H1 (cell line): ENCODE results near the gene TIGD2. TPM values are rescaled to one million over a fixed set of nuclear protein-coding genes. Genes with fewer than 3 reads are reported as not detected.

Source experiments
- CTCF ChIA-PET: fragments of 300-600 bp; sonication (Branson Sonifier 250); formaldehyde crosslinking; loops from one replicate; lab custom pipeline; 2021; ENCODE audit not compliant: partially characterized antibody; lab: Charles Lee
- POLR2A ChIA-PET: fragments of 300-600 bp; sonication (Branson Sonifier 250); formaldehyde crosslinking; loops from one replicate; lab custom pipeline; 2021; ENCODE audit warnings: inconsistent platforms; ENCODE audit not compliant: partially characterized antibody; lab: Charles Lee
- DNase-seq, 2 experiments: peaks; one replicate each; pipeline versions ENCODE4 v3.0.0 to v3.0.0-alpha.2; 2010 to 2022; ENCODE audit warnings: low spot score in 2 of 2, low read depth in 1 of 2, mixed read lengths in 1 of 2
- FAIRE-seq: peaks from 2 replicates; lab custom pipeline; 2011; peaks lifted over from hg19 to GRCh38; lab: Jason Lieb, UNC
- H2AFZ ChIP-seq: 2 replicates; pipeline ENCODE4 v1.8.1; 2012; ENCODE audit warnings: low read length, inconsistent platforms
- H2AK5ac ChIP-seq: 2 replicates; pipeline ENCODE4 v1.6.1; 2013; ENCODE audit warnings: low read depth, low read length
- H2BK120ac ChIP-seq: replicated peaks from 2 replicates; pipeline ENCODE3; 2013; ENCODE audit warnings: low read depth, low read length, inconsistent platforms
- H2BK12ac ChIP-seq: 2 replicates; pipeline ENCODE4 v1.6.1; 2013; ENCODE audit warnings: low read depth, low read length
- H2BK15ac ChIP-seq: 2 replicates; pipeline ENCODE4 v1.6.1; 2013; ENCODE audit warnings: low read length
- H2BK20ac ChIP-seq: 2 replicates; pipeline ENCODE4 v1.6.1; 2013; ENCODE audit warnings: low read length
- H2BK5ac ChIP-seq: 2 replicates; pipeline ENCODE4 v1.6.1; 2013; ENCODE audit warnings: low read depth, low read length
- H3K14ac ChIP-seq: 2 replicates; pipeline ENCODE4 v1.6.1; 2013; ENCODE audit warnings: inconsistent platforms; ENCODE audit not compliant: insufficient read length
- H3K18ac ChIP-seq: 2 replicates; pipeline ENCODE4 v1.6.1; 2013; ENCODE audit warnings: low read length; ENCODE audit errors: extremely low read depth
- H3K23ac ChIP-seq: 2 replicates; pipeline ENCODE4 v1.6.1; 2013; ENCODE audit warnings: inconsistent platforms; ENCODE audit not compliant: insufficient read length
- H3K23me2 ChIP-seq: 2 replicates; pipeline ENCODE4 v1.6.1; 2013; ENCODE audit warnings: low read depth, low read length
- H3K27ac ChIP-seq: 2 replicates; pipeline ENCODE4 v1.6.1; 2011; ENCODE audit warnings: low read depth, low read length, inconsistent platforms
- H3K27me3 ChIP-seq, 4 experiments: replicated peaks in 1 of 4; 1 replicate in 1 of 4; 2 replicates in 3 of 4; pipeline versions ENCODE4 v1.6.1 to v1.8.1; 2011 to 2013; ENCODE audit warnings: low read length in 3 of 4, mild to moderate bottlenecking in 3 of 4, inconsistent platforms in 2 of 4, mixed read lengths in 2 of 4, moderate library complexity in 1 of 4; ENCODE audit not compliant: control insufficient read depth in 3 of 4, insufficient read depth in 3 of 4; ENCODE audit errors: extremely low read depth in 1 of 4
- H3K36me3 ChIP-seq, 4 experiments: 2 replicates each; pipeline versions ENCODE4 v1.6.1 to v1.8.1; 2011 to 2013; ENCODE audit warnings: mild to moderate bottlenecking in 4 of 4, low read length in 3 of 4, moderate library complexity in 2 of 4, control low read depth in 1 of 4, inconsistent platforms in 1 of 4; ENCODE audit not compliant: insufficient read depth in 4 of 4, control insufficient read depth in 2 of 4
- H3K4ac ChIP-seq: replicated peaks from 2 replicates; pipeline ENCODE3; 2013; ENCODE audit warnings: low read length, low read depth, mixed read lengths, inconsistent platforms; ENCODE audit not compliant: insufficient read length
- H3K4me1 ChIP-seq, 4 experiments: replicated peaks in 1 of 4; 1 replicate in 1 of 4; 2 replicates in 3 of 4; pipeline versions ENCODE4 v1.6.1 to v1.8.1; 2011 to 2013; ENCODE audit warnings: low read length in 3 of 4, inconsistent platforms in 2 of 4, mixed read lengths in 1 of 4; ENCODE audit not compliant: insufficient read depth in 4 of 4, control insufficient read depth in 3 of 4
- H3K4me2 ChIP-seq, 2 experiments: 2 replicates each; pipeline versions ENCODE4 v1.6.1 to v1.8.1; 2011 to 2013; ENCODE audit warnings: low read depth in 2 of 2, low read length in 2 of 2, control low read depth in 1 of 2, inconsistent platforms in 1 of 2, mild to moderate bottlenecking in 1 of 2; ENCODE audit not compliant: insufficient read depth in 1 of 2
- H3K4me3 ChIP-seq, 4 experiments: fragments of 200-600, 300-600 bp in 1 of 4; sonication (generic), shearing (Covaris generic), sonication (Bioruptor Twin) in 1 of 4; 2 replicates each; pipeline versions ENCODE4 v1.5.1 to v1.8.1; 2011 to 2016; ENCODE audit warnings: low read length in 4 of 4, low read depth in 3 of 4, control low read depth in 2 of 4, inconsistent platforms in 2 of 4, mild to moderate bottlenecking in 2 of 4, mixed read lengths in 1 of 4, moderate library complexity in 1 of 4; ENCODE audit not compliant: insufficient read depth in 2 of 4; ENCODE audit errors: extremely low read depth in 1 of 4
- H3K56ac ChIP-seq: replicated peaks from 2 replicates; pipeline ENCODE3; 2013; ENCODE audit warnings: low read depth, mild to moderate bottlenecking, mixed read lengths, low read length, inconsistent platforms; ENCODE audit not compliant: insufficient read length
- H3K79me1 ChIP-seq: 2 replicates; pipeline ENCODE4 v1.6.1; 2013; ENCODE audit warnings: low read depth, low read length, control low read depth
- H3K79me2 ChIP-seq, 2 experiments: 2 replicates each; pipeline versions ENCODE4 v1.6.1 to v1.8.1; 2012 to 2013; ENCODE audit warnings: low read length in 2 of 2, mild to moderate bottlenecking in 2 of 2, inconsistent platforms in 1 of 2; ENCODE audit not compliant: insufficient read depth in 2 of 2, control insufficient read depth in 1 of 2
- H3K9ac ChIP-seq, 4 experiments: replicated peaks in 1 of 4; 1 replicate in 1 of 4; 2 replicates in 3 of 4; pipeline versions ENCODE4 v1.6.1 to v1.8.1; 2011 to 2013; ENCODE audit warnings: low read depth in 3 of 4, low read length in 3 of 4, control low read depth in 2 of 4, mild to moderate bottlenecking in 2 of 4, moderate library complexity in 2 of 4, inconsistent platforms in 1 of 4; ENCODE audit errors: extremely low read depth in 1 of 4
- H3K9me3 ChIP-seq, 2 experiments: 2 replicates each; pipeline versions ENCODE4 v1.6.1 to v1.8.1; 2012 to 2013; ENCODE audit warnings: mild to moderate bottlenecking in 2 of 2, moderate library complexity in 2 of 2, control low read depth in 1 of 2, inconsistent platforms in 1 of 2, low read depth in 1 of 2, low read length in 1 of 2, mixed read lengths in 1 of 2; ENCODE audit not compliant: insufficient read depth in 2 of 2
- H4K20me1 ChIP-seq, 2 experiments: replicated peaks in 1 of 2; 2 replicates each; pipeline versions ENCODE3 to v1.8.1; 2011 to 2013; ENCODE audit warnings: inconsistent platforms in 2 of 2, low read length in 2 of 2, mild to moderate bottlenecking in 1 of 2; ENCODE audit not compliant: insufficient read depth in 2 of 2, control insufficient read depth in 1 of 2
- H4K5ac ChIP-seq: 2 replicates; pipeline ENCODE4 v1.6.1; 2013; ENCODE audit warnings: low read length, low read depth, mixed read lengths, inconsistent platforms; ENCODE audit not compliant: insufficient read length
- H4K8ac ChIP-seq: 2 replicates; pipeline ENCODE4 v1.8.0; 2013; ENCODE audit warnings: mild to moderate bottlenecking, moderate library complexity, low read length, inconsistent platforms; ENCODE audit not compliant: insufficient read depth; ENCODE audit errors: extremely low read depth
- H4K91ac ChIP-seq: replicated peaks from 2 replicates; pipeline ENCODE3; 2013; ENCODE audit warnings: low read length, mixed read lengths, inconsistent platforms; ENCODE audit not compliant: insufficient read length
- EP300 ChIP-seq, 2 experiments: IDR thresholded peaks; 1 replicate in 1 of 2; 2 replicates in 1 of 2; pipeline ENCODE4 v1.6.1; 2011 to 2012; ENCODE audit warnings: low read depth in 2 of 2, low read length in 2 of 2, mild to moderate bottlenecking in 2 of 2, borderline replicate concordance in 1 of 2, inconsistent platforms in 1 of 2, moderate library complexity in 1 of 2
- JUN ChIP-seq: IDR thresholded peaks from 2 replicates; pipeline ENCODE4 v1.6.1; 2011; ENCODE audit warnings: low read depth, mild to moderate bottlenecking, improper control_type of control experiment, low read length
- MAX ChIP-seq: IDR thresholded peaks from 2 replicates; pipeline ENCODE4 v1.6.1; 2012; ENCODE audit warnings: inconsistent platforms
- NANOG ChIP-seq: IDR thresholded peaks from 2 replicates; pipeline ENCODE4 v1.6.1; 2011; ENCODE audit warnings: low read length, low read depth, mild to moderate bottlenecking, inconsistent platforms; ENCODE audit not compliant: insufficient read depth, poor library complexity, severe bottlenecking
- NRF1 ChIP-seq: IDR thresholded peaks from 2 replicates; pipeline ENCODE4 v1.6.1; 2011; ENCODE audit warnings: mild to moderate bottlenecking, low read depth, low read length, improper control_type of control experiment
- RFX5 ChIP-seq: IDR thresholded peaks from 2 replicates; pipeline ENCODE4 v1.6.1; 2011; ENCODE audit warnings: low read depth, low read length, improper control_type of control experiment, borderline replicate concordance
- TAF7 ChIP-seq: optimal IDR thresholded peaks from 2 replicates; pipeline ENCODE3; 2011; ENCODE audit warnings: low read depth, mild to moderate bottlenecking, inconsistent platforms, low read length, moderate library complexity, borderline replicate concordance
- TBP ChIP-seq: IDR thresholded peaks from 2 replicates; pipeline ENCODE4 v1.6.1; 2011; ENCODE audit warnings: low read depth, low read length, improper control_type of control experiment
- TEAD4 ChIP-seq: IDR thresholded peaks from 2 replicates; pipeline ENCODE4 v1.6.1; 2012; ENCODE audit warnings: low read depth, low read length, inconsistent platforms, mixed read lengths
- WGBS, 2 experiments: shearing (Covaris generic) in 1 of 2; methylation state at CpG; one replicate each; pipeline versions ENCODE4 v1.1.6 to v1.1.7; 2013 to 2015; ENCODE audit warnings: low lambda C conversion rate in 2 of 2, mixed read lengths in 2 of 2, inconsistent platforms in 1 of 2, low coverage in 1 of 2, missing lambda C conversion rate in 1 of 2; ENCODE audit not compliant: insufficient replicate concordance in 2 of 2, insufficient coverage in 1 of 2, insufficient read length in 1 of 2; ENCODE audit errors: extremely low coverage in 1 of 2, missing lambda C conversion rate in 1 of 2; 5-methylcytosine and 5-hydroxymethylcytosine counted together
- polyA plus RNA-seq, 7 experiments: library from polyadenylated mRNA; depleted of rRNA in 3 of 7; stranded (reverse) in 5 of 7; unstranded in 2 of 7; fragments of >200 nt in 5 of 7; fragments of 200-250 nt in 2 of 7; gene quantifications; 1 replicate in 5 of 7; 2 replicates in 1 of 7; 4 replicates in 1 of 7; pipeline versions ENCODE4 v1.2.1 to v1.2.3, GENCODE V29; 2011 to 2013; ENCODE audit warnings: missing spikeins in 2 of 7, mixed read lengths in 2 of 7
- total RNA-seq: library from RNA; stranded (reverse); fragmentation: NEBNext Ultra II Directional; extraction: Animal tissue kit (Norgen Biotek cat#: 25700); gene quantifications from 2 replicates; pipeline ENCODE4 v1.2.1, GENCODE V29; 2021

Gene TIGD2
- total and polyA plus RNA-seq, 2 of the 8 experiments (the other 6 are each of a cell fraction or from before 2014, with no cell fraction given), result 2.4 to 5.7 TPM

- H3K36me3 ChIP-seq, result no peaks in the 10 kb centered on the region
- POLR2A ChIA-PET, result no interaction called here
- H3K23ac ChIP-seq, result no peak overlapping the region
- H3K27ac ChIP-seq, result no peak overlapping the region
- WGBS, 2 experiments, result 84% methylated on average over 1 of the region's 1 CpG; no CpG with 5 or more reads in 1 of the 2 experiments
- H3K14ac ChIP-seq, result no peak overlapping the region
- no peak overlapping the region for H3K4me3 ChIP-seq
- FAIRE-seq (no peak), DNase-seq (no peak)
- H4K91ac ChIP-seq, result no peak overlapping the region
- H3K79me1 ChIP-seq, result no peaks in the 10 kb centered on the region
- CTCF ChIA-PET, result no interaction called here
- no peaks in the 10 kb centered on the region for H3K23me2 ChIP-seq
- H2BK12ac ChIP-seq, result no peak overlapping the region
- no peak overlapping the region for H2BK5ac ChIP-seq
- H4K8ac ChIP-seq, result no peak overlapping the region
- no peak overlapping the region for H2BK20ac ChIP-seq
- no peaks in the 10 kb centered on the region for H3K27me3 ChIP-seq
- no peak overlapping the region for H2BK15ac ChIP-seq
- H3K56ac ChIP-seq, result no peak overlapping the region
- H4K5ac ChIP-seq, result no peak overlapping the region
- no peak overlapping the region for H2AFZ ChIP-seq
- 0 out of 4 replicates have a peak, but pooled peaks cover 0 to 3% of the 10 kb centered on the region in 2 experiments for H3K9me3 ChIP-seq
- no peaks in the 10 kb centered on the region for H3K4me1 ChIP-seq
- no peak overlapping the region for H3K18ac ChIP-seq
- no peak overlapping the region for H3K4ac ChIP-seq
- no peaks in the 10 kb centered on the region for H3K79me2 ChIP-seq
- H2AK5ac ChIP-seq, result no peak overlapping the region
- TF ChIP-seq RFX5 (no peak), TAF7 (no peak), NANOG (no peak), EP300 (IDR thresholded peaks at IDR 0.05; ENCODE audit: borderline replicate concordance in 1 of 2, low read depth in 2 of 2, low read length in 2 of 2) (no peak), TEAD4 (no peak), TBP (no peak), NRF1 (no peak), MAX (no peak), JUN (no peak)
- no peak overlapping the region for H3K9ac ChIP-seq
- no peak overlapping the region for H3K4me2 ChIP-seq
- no peak overlapping the region for H2BK120ac ChIP-seq
- H4K20me1 ChIP-seq, result no peaks in the 10 kb centered on the region
Observed at GRCh38 chr4:89099471-89099870, 11.9 kb upstream of the TIGD2 start.
